ENCODE measurements around the gene FEM1A. TPM values are rescaled to one million over a fixed set of nuclear protein-coding genes. Genes with fewer than 3 reads are reported as not detected.
A peak's percentile ranks its signal among the peaks of the same experiment; 100 is the strongest.

Gene FEM1A
- total and polyA plus RNA-seq, 3 experiments from 2014 or later = 4.3 to 26.0 (median 25.5) TPM

DNA sequence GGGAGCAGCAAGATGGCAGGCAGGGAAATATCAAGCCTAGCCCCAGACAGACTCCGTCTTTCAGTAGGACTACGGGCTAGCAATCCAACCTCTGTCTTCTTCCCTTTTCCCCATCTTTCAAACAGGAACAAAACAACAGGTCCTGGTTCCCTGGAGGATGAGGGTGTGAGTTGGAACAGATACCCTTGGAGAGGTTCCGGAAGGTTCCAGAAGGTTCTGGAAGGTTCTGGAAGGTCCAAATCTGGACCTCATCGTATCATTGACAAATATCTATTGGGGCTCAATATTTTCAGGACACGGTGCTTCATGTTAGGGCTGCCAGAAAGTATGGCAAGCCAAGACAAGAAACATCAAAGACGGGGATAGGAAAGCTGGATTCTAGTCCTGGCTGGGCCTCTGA, 28.5 kb upstream of the FEM1A start:
- no peak overlapping the region for H3K4me3 Mint-ChIP-seq
- H3K27me3 ChIP-seq (ENCODE audit: insufficient read depth, low read length, poor library complexity, severe bottlenecking) = peaks cover 17% of the 10 kb centered on the region
- H3K36me3 Mint-ChIP-seq = no peaks in the 10 kb centered on the region
- CTCF ChIA-PET = no interaction called here
- no peak overlapping the region for H3K4me3 ChIP-seq (ENCODE audit: low read length)
- H3K4me1 Mint-ChIP-seq = peaks cover 4 to 13% (median 8%) of the 10 kb centered on the region in 3 donors
- no peak for DNase-seq
- H3K27ac Mint-ChIP-seq = no peak overlapping the region
- H3K27me3 Mint-ChIP-seq = peaks cover 22 to 57% of the 10 kb centered on the region in 2 donors
- no peaks in the 10 kb centered on the region for H3K36me3 ChIP-seq (ENCODE audit: insufficient read depth, low read length)
- peaks cover 11% of the 10 kb centered on the region for H3K4me1 ChIP-seq (ENCODE audit: insufficient read depth, low read length)
- H3K9me3 Mint-ChIP-seq = peaks cover 0 to 4% (median 0%) of the 10 kb centered on the region in 5 donors
- POLR2A ChIA-PET = no interaction called here
- H3K27ac ChIP-seq (ENCODE audit: low read depth, low read length) = no peak overlapping the region
- H3K9me3 ChIP-seq (ENCODE audit: low read length) = no peaks in the 10 kb centered on the region

GRCh38 chr19:4764393-4764660, 27.2 kb upstream of the FEM1A start:
- H3K27me3 ChIP-seq (ENCODE audit: insufficient read depth, low read length, poor library complexity, severe bottlenecking) = peaks cover 14% of the 10 kb centered on the region
- H3K9me3 ChIP-seq (ENCODE audit: low read length) = no peaks in the 10 kb centered on the region
- H3K9me3 Mint-ChIP-seq = no peaks in the 10 kb centered on the region
- H3K4me3 ChIP-seq (ENCODE audit: low read length) = no peak overlapping the region
- ChIA-PET CTCF (interaction anchor here (1.6 kb wide), 1 partner anchor 18 kb away, joined by 3 read pairs; no protein-coding TSS in a partner anchor), POLR2A (no interaction called here)
- H3K36me3 ChIP-seq (ENCODE audit: insufficient read depth, low read length) = no peaks in the 10 kb centered on the region
- H3K4me3 Mint-ChIP-seq = no peak overlapping the region
- H3K36me3 Mint-ChIP-seq = no peaks in the 10 kb centered on the region
- H3K27ac ChIP-seq (ENCODE audit: low read depth, low read length) = no peak overlapping the region
- peaks cover 19 to 49% of the 10 kb centered on the region in 2 donors for H3K27me3 Mint-ChIP-seq
- peaks cover 6 to 12% (median 6%) of the 10 kb centered on the region in 3 donors for H3K4me1 Mint-ChIP-seq
- no peak overlapping the region for H3K27ac Mint-ChIP-seq
- peaks cover 10% of the 10 kb centered on the region for H3K4me1 ChIP-seq (ENCODE audit: insufficient read depth, low read length)
- DNase-seq = no peak

DNA sequence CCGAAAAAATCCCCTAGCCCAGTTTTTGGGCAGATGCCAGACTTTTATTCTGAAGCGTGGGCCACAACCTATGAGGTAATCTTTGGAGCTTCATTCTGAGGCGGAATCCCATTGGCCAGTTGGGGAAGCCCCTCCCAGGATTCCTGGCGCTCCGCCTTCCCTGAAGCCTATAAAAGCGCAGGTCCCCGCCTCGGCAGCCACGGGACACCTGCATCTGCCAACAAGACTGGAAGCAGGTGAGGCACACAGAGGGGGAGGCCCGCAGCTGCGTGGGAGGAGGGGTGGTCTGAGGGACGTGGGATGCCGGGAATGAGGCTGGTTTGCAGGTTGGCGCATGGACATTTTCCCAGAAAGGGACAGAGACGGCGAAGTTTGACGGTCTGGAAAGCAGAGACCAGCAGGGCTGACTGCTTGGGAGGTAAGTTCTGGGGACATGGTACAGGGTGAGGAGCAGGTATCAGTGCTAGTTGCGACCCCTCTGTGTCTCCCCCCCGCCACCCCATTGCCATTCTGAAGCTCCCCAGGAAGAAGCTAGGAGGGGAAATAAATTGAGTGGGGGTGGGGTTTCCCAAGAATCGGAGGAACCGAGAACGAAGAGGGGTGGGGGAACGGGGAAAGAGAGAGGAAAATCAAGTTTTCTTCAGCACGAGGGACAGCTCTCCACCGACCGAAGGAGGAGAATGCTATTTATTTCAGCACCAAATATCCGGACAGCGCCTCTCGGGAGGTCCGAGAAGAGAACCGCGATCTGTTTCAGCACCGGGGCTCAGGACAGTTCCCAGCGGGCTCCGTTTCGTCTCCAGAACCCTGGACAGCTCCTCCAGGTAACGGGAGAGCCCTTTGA, 22.4 kb upstream of the FEM1A start:
- no peaks in the 10 kb centered on the region for H3K9me3 ChIP-seq (ENCODE audit: low read length)
- H3K27me3 Mint-ChIP-seq = peaks cover 14 to 29% of the 10 kb centered on the region in 2 donors
- peaks cover 0 to 3% (median 0%) of the 10 kb centered on the region in 5 donors for H3K9me3 Mint-ChIP-seq
- ChIA-PET CTCF (interaction anchor here (0.9 kb wide), 1 partner anchor 22 kb away, joined by 3 read pairs; the partner anchor contains the start of gene FEM1A), POLR2A (no interaction called here)
- no peaks in the 10 kb centered on the region for H3K36me3 ChIP-seq (ENCODE audit: insufficient read depth, low read length)
- peak overlapping the region in 1 of 7 donors; percentile 44 for H3K4me3 Mint-ChIP-seq
- DNase-seq = peak; percentile 70 to 83 (median 74)
- no peak overlapping the region for H3K4me3 ChIP-seq (ENCODE audit: low read length)
- no peaks in the 10 kb centered on the region for H3K36me3 Mint-ChIP-seq
- no peak overlapping the region for H3K27ac ChIP-seq (ENCODE audit: low read depth, low read length)
- H3K27me3 ChIP-seq (ENCODE audit: insufficient read depth, low read length, poor library complexity, severe bottlenecking) = no peaks in the 10 kb centered on the region
- peaks cover 4 to 5% (median 5%) of the 10 kb centered on the region in 3 donors for H3K4me1 Mint-ChIP-seq
- no peaks in the 10 kb centered on the region for H3K4me1 ChIP-seq (ENCODE audit: insufficient read depth, low read length)
- H3K27ac Mint-ChIP-seq = no peak overlapping the region

DNA sequence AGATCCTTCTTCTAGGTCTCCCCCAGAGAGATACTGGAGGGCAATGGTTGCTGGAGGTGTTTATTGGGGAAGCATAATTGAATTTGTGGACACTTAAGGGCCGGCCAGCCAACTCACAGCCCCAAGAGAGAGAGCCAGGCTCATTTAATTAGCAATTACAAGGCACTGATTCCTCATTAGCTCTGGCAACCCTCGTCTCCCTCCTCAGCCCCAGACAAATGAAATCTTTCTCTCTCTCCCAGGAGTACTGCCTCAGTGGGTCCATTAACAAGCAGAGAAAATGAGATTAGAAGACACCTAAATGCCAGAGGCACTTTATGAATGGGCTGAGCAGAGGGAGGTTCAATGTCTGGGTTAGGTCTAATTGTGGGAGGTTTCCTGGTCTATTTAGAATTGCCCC, 19.0 kb upstream of the FEM1A start:
- Mint-ChIP-seq H3K4me1 (peaks cover 4 to 5% (median 5%) of the 10 kb centered on the region in 3 donors), H3K36me3 (no peaks in the 10 kb centered on the region), H3K9me3 (peaks cover 0 to 5% (median 1%) of the 10 kb centered on the region in 5 donors), H3K27ac (no peak overlapping the region), H3K27me3 (peaks cover 18 to 32% of the 10 kb centered on the region in 2 donors), H3K4me3 (no peak overlapping the region)
- Histone ChIP-seq H3K27me3 (ENCODE audit: insufficient read depth, low read length, poor library complexity, severe bottlenecking) (no peaks in the 10 kb centered on the region), H3K27ac (ENCODE audit: low read depth, low read length) (no peak overlapping the region), H3K4me1 (ENCODE audit: insufficient read depth, low read length) (no peaks in the 10 kb centered on the region), H3K36me3 (ENCODE audit: insufficient read depth, low read length) (no peaks in the 10 kb centered on the region), H3K9me3 (ENCODE audit: low read length) (no peaks in the 10 kb centered on the region), H3K4me3 (ENCODE audit: low read length) (no peak overlapping the region)
- CTCF ChIA-PET = interaction anchor here (1.1 kb wide), 1 partner anchor 19 kb away, joined by 3 read pairs; the partner anchor contains the start of gene FEM1A
- POLR2A ChIA-PET = no interaction called here
- no peak for DNase-seq

DNA sequence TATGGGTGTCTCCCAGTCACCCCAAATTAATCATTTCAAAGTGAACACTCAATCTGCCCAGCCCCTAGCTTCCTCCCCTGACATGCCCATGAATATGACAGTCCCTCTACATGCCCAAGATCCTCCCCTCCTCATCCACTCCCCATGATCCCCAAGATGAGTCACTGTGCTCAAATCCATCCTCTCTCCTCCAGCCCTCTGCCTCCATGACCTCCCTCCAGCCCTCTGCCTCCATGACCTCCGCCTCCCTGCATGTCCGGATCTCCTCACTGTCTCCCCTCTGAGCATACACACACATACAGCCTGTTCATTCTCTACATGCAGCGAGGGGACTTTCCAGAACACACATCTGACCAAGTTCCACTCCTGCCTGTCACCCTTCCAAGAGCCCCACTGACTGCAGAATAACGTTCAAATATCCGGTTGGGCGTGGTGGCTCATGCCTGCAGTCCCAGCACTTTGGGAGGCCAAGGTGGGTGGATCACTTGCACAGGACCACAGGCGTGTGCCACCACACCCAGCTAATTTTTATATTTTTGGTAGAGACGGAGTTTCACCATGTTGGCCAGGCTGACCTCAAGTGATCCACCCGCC, 18.4 kb upstream of the FEM1A start:
- CTCF ChIA-PET = no interaction called here

GRCh38 chr19:4774136-4774535, 17.4 kb upstream of the FEM1A start:
- Mint-ChIP-seq H3K9me3 (peaks cover 0 to 5% (median 1%) of the 10 kb centered on the region in 5 donors), H3K4me3 (no peak overlapping the region), H3K27me3 (peaks cover 21 to 32% of the 10 kb centered on the region in 2 donors), H3K27ac (no peak overlapping the region), H3K4me1 (peaks cover 4 to 5% (median 5%) of the 10 kb centered on the region in 3 donors), H3K36me3 (no peaks in the 10 kb centered on the region)
- Histone ChIP-seq H3K4me1 (ENCODE audit: insufficient read depth, low read length) (no peaks in the 10 kb centered on the region), H3K36me3 (ENCODE audit: insufficient read depth, low read length) (no peaks in the 10 kb centered on the region), H3K9me3 (ENCODE audit: low read length) (no peaks in the 10 kb centered on the region), H3K4me3 (ENCODE audit: low read length) (no peak overlapping the region), H3K27ac (ENCODE audit: low read depth, low read length) (no peak overlapping the region), H3K27me3 (ENCODE audit: insufficient read depth, low read length, poor library complexity, severe bottlenecking) (no peaks in the 10 kb centered on the region)
- no peak for DNase-seq
- CTCF ChIA-PET = interaction anchor here (0.9 kb wide), 1 partner anchor 17 kb away, joined by 3 read pairs; no protein-coding TSS in a partner anchor
- POLR2A ChIA-PET = interaction anchor here (0.6 kb wide), 1 partner anchor 24 kb away, joined by 3 read pairs; no protein-coding TSS in a partner anchor

More for the DNA sequence above, 18.4 kb upstream of the FEM1A start:
- H3K4me1 ChIP-seq (ENCODE audit: insufficient read depth, low read length) = no peaks in the 10 kb centered on the region
- H3K27me3 ChIP-seq (ENCODE audit: insufficient read depth, low read length, poor library complexity, severe bottlenecking) = no peaks in the 10 kb centered on the region
- peaks cover 4 to 5% (median 5%) of the 10 kb centered on the region in 3 donors for H3K4me1 Mint-ChIP-seq
- H3K27ac Mint-ChIP-seq = peak overlapping the region in 2 of 8 donors; percentile 4 to 84
- H3K36me3 Mint-ChIP-seq = no peaks in the 10 kb centered on the region
- H3K4me3 ChIP-seq (ENCODE audit: low read length) = no peak overlapping the region
- H3K9me3 Mint-ChIP-seq = peaks cover 0 to 5% (median 1%) of the 10 kb centered on the region in 5 donors
- POLR2A ChIA-PET = interaction anchor here (0.6 kb wide), 1 partner anchor 23 kb away, joined by 3 read pairs; no protein-coding TSS in a partner anchor
- peaks cover 18 to 32% of the 10 kb centered on the region in 2 donors for H3K27me3 Mint-ChIP-seq
- H3K36me3 ChIP-seq (ENCODE audit: insufficient read depth, low read length) = no peaks in the 10 kb centered on the region
- DNase-seq = no peak
- H3K9me3 ChIP-seq (ENCODE audit: low read length) = no peaks in the 10 kb centered on the region
- no peak overlapping the region for H3K4me3 Mint-ChIP-seq
- H3K27ac ChIP-seq (ENCODE audit: low read depth, low read length) = no peak overlapping the region

- Histone ChIP-seq H3K4me1 (ENCODE audit: insufficient read depth, low read length) (no peaks in the 10 kb centered on the region), H3K4me3 (ENCODE audit: low read length) (no peak overlapping the region), H3K36me3 (ENCODE audit: insufficient read depth, low read length) (no peaks in the 10 kb centered on the region), H3K27me3 (ENCODE audit: insufficient read depth, low read length, poor library complexity, severe bottlenecking) (no peaks in the 10 kb centered on the region), H3K9me3 (ENCODE audit: low read length) (no peaks in the 10 kb centered on the region), H3K27ac (ENCODE audit: low read depth, low read length) (no peak overlapping the region)
- Mint-ChIP-seq H3K27ac (no peak overlapping the region), H3K36me3 (no peaks in the 10 kb centered on the region), H3K9me3 (peaks cover 0 to 5% (median 0%) of the 10 kb centered on the region in 5 donors), H3K27me3 (peaks cover 23 to 35% of the 10 kb centered on the region in 2 donors), H3K4me1 (no peaks in the 10 kb centered on the region), H3K4me3 (no peak overlapping the region)
- POLR2A ChIA-PET = no interaction called here
- DNase-seq = no peak
- CTCF ChIA-PET = no interaction called here
These were observed 15.8 kb upstream of the FEM1A start for GRCh38 chr19:4775627-4776152.
